T1000 (cell line): ENCODE results near the gene SLC25A22.

Experiments
- DNase-seq: peaks from one replicate; lab custom pipeline; 2025; ENCODE audit warnings: mixed read lengths; lab: John Stamatoyannopoulos, UW

Gene SLC25A22

GRCh38 chr11:746289-747157, 51.6 kb downstream of the SLC25A22 start:
- no peak for DNase-seq

DNA sequence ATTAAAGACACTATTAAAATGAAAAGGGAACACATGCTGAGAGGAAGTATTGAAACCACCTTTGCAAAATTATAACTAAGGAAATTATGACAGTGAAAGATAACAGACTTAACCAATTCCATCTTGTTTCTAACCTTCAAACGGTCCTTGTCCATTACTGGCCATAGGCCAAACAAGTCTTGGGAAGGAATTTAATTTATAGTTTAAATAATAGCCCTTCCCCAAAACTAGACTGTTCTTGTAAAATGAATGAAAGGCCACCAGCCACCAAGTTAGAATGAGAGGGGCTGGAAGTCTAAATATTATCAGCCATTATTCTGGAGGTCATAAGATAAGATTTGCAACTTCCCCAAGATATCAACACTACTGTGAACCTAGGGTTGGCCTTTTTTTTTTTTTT, 52.7 kb downstream of the SLC25A22 start:
- DNase-seq: no peak

- DNase-seq: no peak
Observed at GRCh38 chr11:742571-743201, 55.4 kb downstream of the SLC25A22 start.

DNA sequence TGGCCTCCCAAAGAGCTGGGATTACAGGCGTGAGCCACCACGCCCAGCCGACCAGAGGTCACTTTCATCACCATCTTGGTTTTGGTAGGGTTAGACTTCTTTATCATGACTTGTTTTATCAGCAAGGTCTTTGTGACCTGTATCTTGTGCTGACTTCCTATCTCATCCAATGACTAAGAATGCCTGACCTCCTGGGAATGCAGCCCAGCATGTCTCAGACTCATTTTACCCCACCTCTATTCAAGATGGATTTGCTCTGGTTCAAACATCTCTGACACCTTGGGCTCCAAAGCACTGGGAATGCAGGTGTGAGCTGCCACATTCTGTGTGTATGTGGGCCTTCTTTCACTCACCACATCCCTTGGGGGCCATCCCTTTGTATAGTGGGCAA, 55.9 kb downstream of the SLC25A22 start:
- DNase-seq: no peak
